PC-3 (cell line): ENCODE results near the gene ZNF469. TPM values are rescaled to one million over a fixed set of nuclear protein-coding genes. Genes with fewer than 3 reads are reported as not detected.

Source experiments
- ATAC-seq: fragments of 200-7000 bp; cut with Tn5 transposase; 2 replicates; pipeline ENCODE4 v1.9.1; 2020; ENCODE audit warnings: mild to moderate bottlenecking, moderate library complexity
- BruUV-seq: library from RNA; stranded (reverse); fragments of 400-500 nt; replicated peaks from 2 replicates; lab custom pipeline; 2021; lab: Mats Ljungman, UMichigan
- CTCF ChIA-PET: fragments of 300-600 bp; sonication (Branson Sonifier 250); formaldehyde crosslinking; loops from one replicate; lab custom pipeline; 2022; ENCODE audit warnings: antibody characterized with exemption; lab: Charles Lee
- POLR2A ChIA-PET: fragments of 300-600 bp; sonication (Branson Sonifier 250); formaldehyde crosslinking; loops from one replicate; lab custom pipeline; 2022; ENCODE audit warnings: antibody characterized with exemption; ENCODE audit not compliant: unreplicated experiment; lab: Charles Lee
- DNase-seq: peaks from one replicate; pipeline ENCODE4 v3.0.0-alpha.2; 2015
- H2AFZ ChIP-seq: fragments of 300-600 bp; sonication (generic); 2 replicates; pipeline ENCODE4 v1.6.0; 2016; ENCODE audit warnings: antibody characterized with exemption, low read length
- H3F3A ChIP-seq: fragments of 300-600 bp; sonication (generic); one replicate; pipeline ENCODE4 v1.6.0; 2017; ENCODE audit warnings: antibody characterized with exemption, low read length, control low read depth, mild to moderate bottlenecking; ENCODE audit not compliant: unreplicated experiment
- H3K27ac ChIP-seq: fragments of 300-600 bp; sonication (generic); 2 replicates; pipeline ENCODE4 v1.5.1; 2016; ENCODE audit warnings: mild to moderate bottlenecking, low read length
- H3K27me3 ChIP-seq: fragments of 300-600 bp; sonication (generic); 2 replicates; pipeline ENCODE4 v1.6.1; 2016; ENCODE audit warnings: low read length, mixed read lengths
- H3K36me3 ChIP-seq: fragments of 300-600 bp; sonication (generic); 2 replicates; pipeline ENCODE4 v1.6.1; 2016; ENCODE audit warnings: low read depth, mixed run types, low read length, mixed read lengths
- H3K4me1 ChIP-seq: fragments of 300-600 bp; sonication (generic); 2 replicates; pipeline ENCODE4 v1.5.1; 2016; ENCODE audit warnings: low read length; ENCODE audit not compliant: insufficient read depth
- H3K4me2 ChIP-seq: fragments of 300-600 bp; sonication (generic); 2 replicates; pipeline ENCODE4 v1.6.0; 2016; ENCODE audit warnings: low read length
- H3K4me3 ChIP-seq: fragments of 300-600 bp; sonication (generic); 2 replicates; pipeline ENCODE4 v1.5.1; 2016; ENCODE audit warnings: mild to moderate bottlenecking, low read length, mixed read lengths
- H3K79me2 ChIP-seq: fragments of 300-600 bp; sonication (generic); 2 replicates; pipeline ENCODE4 v1.6.1; 2017; ENCODE audit warnings: low read length, mixed read lengths
- H3K9ac ChIP-seq: fragments of 300-600 bp; sonication (generic); 2 replicates; pipeline ENCODE4 v1.6.0; 2016; ENCODE audit warnings: mild to moderate bottlenecking, low read length
- H3K9me2 ChIP-seq: fragments of 300-600 bp; sonication (generic); replicated peaks from 2 replicates; pipeline ENCODE4 v1.6.1; 2016; ENCODE audit warnings: mixed run types, low read length, mixed read lengths
- H3K9me3 ChIP-seq: fragments of 300-600 bp; sonication (generic); 2 replicates; pipeline ENCODE4 v1.6.1; 2016; ENCODE audit warnings: low read length, mixed read lengths
- H4K20me1 ChIP-seq: fragments of 300-600 bp; sonication (generic); 2 replicates; pipeline ENCODE4 v1.6.1; 2016; ENCODE audit warnings: low read length, mixed read lengths
- EZH2 ChIP-seq: fragments of 300-600 bp; sonication (generic); IDR thresholded peaks from one replicate; pipeline ENCODE4 v1.6.1; 2017; ENCODE audit warnings: antibody characterized with exemption, mild to moderate bottlenecking, low read length; ENCODE audit not compliant: unreplicated experiment
- EZH2phosphoT487 ChIP-seq: fragments of 300-600 bp; sonication (generic); IDR thresholded peaks from 2 replicates; pipeline ENCODE4 v1.6.1; 2018; ENCODE audit warnings: mild to moderate bottlenecking, antibody characterized with exemption, low read length, borderline replicate concordance
- intact Hi-C: fragments of 100-400 bp; cut with micrococcal nuclease; formaldehyde crosslinking; loops from 2 replicates; pipeline ENCODE4 v1.9.0; 2023
- total RNA-seq: library from RNA; depleted of rRNA; stranded (reverse); fragments of >200 nt; gene quantifications from 2 replicates; pipeline ENCODE4 v1.2.3, GENCODE V29; 2014
- TF ChIP-seq, protein P1 (sequence below): fragments of 300-600 bp; sonication (generic); conservative IDR thresholded peaks from 2 replicates; pipeline ENCODE4 v1.5.1; 2017; ENCODE audit warnings: antibody characterized with exemption, low read depth, mild to moderate bottlenecking, low read length

ZNF469 gene
- total RNA-seq, 1 experiment from 2014 or later = 3.1 TPM

DNA sequence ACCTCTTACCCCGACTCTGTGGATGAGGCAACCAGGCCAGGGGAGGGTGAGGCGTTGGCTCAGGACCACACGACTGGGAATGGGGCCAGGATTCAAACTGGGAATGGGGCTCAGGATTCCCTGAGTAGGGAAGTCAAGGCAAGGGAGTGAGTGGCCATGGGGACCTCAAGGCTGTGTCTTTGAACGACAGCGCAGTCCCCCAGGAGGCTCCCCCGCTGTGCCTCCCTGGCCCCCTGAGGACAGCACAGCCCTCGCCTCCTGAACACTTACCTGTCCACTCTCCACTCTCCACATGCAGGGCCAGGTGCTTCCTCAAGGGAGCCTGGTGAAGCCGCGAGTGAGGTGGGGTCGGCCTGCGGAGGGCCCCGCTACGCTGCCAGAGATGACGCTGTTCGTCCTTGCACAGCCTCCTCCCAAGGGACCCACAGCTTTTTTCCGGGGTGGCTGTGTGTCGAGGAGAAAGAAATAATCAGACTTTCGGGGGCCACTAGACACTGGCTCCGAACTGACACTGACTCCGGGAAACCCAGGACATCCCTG is 6.9 kb downstream of the ZNF469 start:
- Histone ChIP-seq H3K79me2 (peaks cover 62% of the 10 kb centered on the region), H3K27ac (no peak overlapping the region), H3K27me3 (no peaks in the 10 kb centered on the region), H3K9me3 (no peaks in the 10 kb centered on the region), H3K4me2 (no peak overlapping the region), H3K4me1 (peaks cover 16% of the 10 kb centered on the region), H3K9ac (no peak overlapping the region), H3F3A (no peaks in the 10 kb centered on the region), H3K9me2 (no peaks in the 10 kb centered on the region), H4K20me1 (no peaks in the 10 kb centered on the region), H2AFZ (no peak overlapping the region), H3K36me3 (no peaks in the 10 kb centered on the region), H3K4me3 (no peak overlapping the region)
- DNase-seq (no peak), ATAC-seq (no peak)
- CTCF ChIA-PET = no interaction called here
- POLR2A ChIA-PET = no interaction called here
- no TSS peak for BruUV-seq
- intact Hi-C loops = loop anchor here (10.0 kb wide), 1 partner anchor 55 kb away; no protein-coding TSS in a partner anchor
- TF ChIP-seq, protein P1, sequence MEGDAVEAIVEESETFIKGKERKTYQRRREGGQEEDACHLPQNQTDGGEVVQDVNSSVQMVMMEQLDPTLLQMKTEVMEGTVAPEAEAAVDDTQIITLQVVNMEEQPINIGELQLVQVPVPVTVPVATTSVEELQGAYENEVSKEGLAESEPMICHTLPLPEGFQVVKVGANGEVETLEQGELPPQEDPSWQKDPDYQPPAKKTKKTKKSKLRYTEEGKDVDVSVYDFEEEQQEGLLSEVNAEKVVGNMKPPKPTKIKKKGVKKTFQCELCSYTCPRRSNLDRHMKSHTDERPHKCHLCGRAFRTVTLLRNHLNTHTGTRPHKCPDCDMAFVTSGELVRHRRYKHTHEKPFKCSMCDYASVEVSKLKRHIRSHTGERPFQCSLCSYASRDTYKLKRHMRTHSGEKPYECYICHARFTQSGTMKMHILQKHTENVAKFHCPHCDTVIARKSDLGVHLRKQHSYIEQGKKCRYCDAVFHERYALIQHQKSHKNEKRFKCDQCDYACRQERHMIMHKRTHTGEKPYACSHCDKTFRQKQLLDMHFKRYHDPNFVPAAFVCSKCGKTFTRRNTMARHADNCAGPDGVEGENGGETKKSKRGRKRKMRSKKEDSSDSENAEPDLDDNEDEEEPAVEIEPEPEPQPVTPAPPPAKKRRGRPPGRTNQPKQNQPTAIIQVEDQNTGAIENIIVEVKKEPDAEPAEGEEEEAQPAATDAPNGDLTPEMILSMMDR = no peak
- no peak for TF ChIP-seq EZH2
- TF ChIP-seq EZH2phosphoT487 = no peak

DNA sequence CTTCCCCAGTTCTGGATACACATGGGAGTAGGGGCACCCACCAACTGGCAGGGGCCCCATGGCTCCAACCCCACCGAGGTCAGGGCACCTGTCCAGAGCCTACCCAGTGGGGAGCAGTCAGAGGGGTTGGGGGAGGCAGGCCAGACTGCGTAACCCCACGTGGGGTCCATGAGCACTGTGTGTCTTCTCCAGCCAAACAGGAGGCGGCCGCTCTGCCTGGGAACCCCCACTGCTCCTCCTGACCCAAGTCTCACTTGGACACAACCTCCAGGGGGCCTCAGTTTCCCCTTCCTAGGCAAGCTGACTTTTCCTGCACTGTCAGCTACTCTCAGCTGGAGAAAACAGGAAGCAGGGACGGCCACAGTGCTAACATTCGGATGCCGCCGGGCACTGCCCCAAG is 7.5 kb downstream of the ZNF469 start:
- peaks cover 56% of the 10 kb centered on the region for H3K79me2 ChIP-seq
- no peak overlapping the region for H2AFZ ChIP-seq
- H3K4me1 ChIP-seq = peaks cover 16% of the 10 kb centered on the region
- ChIA-PET POLR2A (no interaction called here), CTCF (no interaction called here)
- H3F3A ChIP-seq = no peaks in the 10 kb centered on the region
- H3K4me3 ChIP-seq = no peak overlapping the region
- DNase-seq (no peak), ATAC-seq (no peak)
- TF ChIP-seq EZH2 = no peak
- TF ChIP-seq, protein P1 = no peak
- TF ChIP-seq EZH2phosphoT487 = no peak
- H3K4me2 ChIP-seq = no peak overlapping the region
- no peaks in the 10 kb centered on the region for H3K9me2 ChIP-seq
- H4K20me1 ChIP-seq = no peaks in the 10 kb centered on the region
- H3K27me3 ChIP-seq = no peaks in the 10 kb centered on the region
- H3K36me3 ChIP-seq = no peaks in the 10 kb centered on the region
- no peaks in the 10 kb centered on the region for H3K9me3 ChIP-seq
- no TSS peak for BruUV-seq
- intact Hi-C loops = no loop called here
- H3K9ac ChIP-seq = no peak overlapping the region
- no peak overlapping the region for H3K27ac ChIP-seq

DNA sequence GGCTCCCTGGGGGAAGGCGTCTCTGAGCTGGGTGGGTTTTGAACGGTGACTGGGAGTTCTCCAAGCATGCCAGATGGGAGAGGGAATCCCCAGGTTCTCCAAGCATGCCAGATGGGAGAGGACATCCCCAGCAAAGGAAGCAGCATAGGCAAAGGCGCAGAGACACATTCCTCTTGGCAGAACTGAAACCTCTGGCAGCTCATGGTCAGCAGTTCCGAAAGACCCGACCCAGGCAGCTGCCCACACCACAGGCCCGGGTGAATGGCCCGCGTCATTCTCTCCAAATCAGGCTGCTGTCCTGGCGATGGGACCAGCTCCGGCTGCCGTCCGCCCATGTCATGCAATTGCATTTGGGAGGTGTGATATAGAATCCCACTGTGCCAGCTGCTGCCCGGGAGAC is 8.0 kb downstream of the ZNF469 start:
- TF ChIP-seq EZH2 = no peak
- no peak for TF ChIP-seq EZH2phosphoT487
- TF ChIP-seq, protein P1 = no peak
- Histone ChIP-seq H3K9me2 (no peaks in the 10 kb centered on the region), H3K9me3 (no peaks in the 10 kb centered on the region), H3K4me3 (no peak overlapping the region), H3F3A (no peaks in the 10 kb centered on the region), H3K4me2 (no peak overlapping the region), H3K36me3 (no peaks in the 10 kb centered on the region), H3K27me3 (no peaks in the 10 kb centered on the region), H3K4me1 (peaks cover 16% of the 10 kb centered on the region), H3K9ac (no peak overlapping the region), H4K20me1 (no peaks in the 10 kb centered on the region), H2AFZ (no peak overlapping the region), H3K27ac (no peak overlapping the region), H3K79me2 (peaks cover 52% of the 10 kb centered on the region)
- no TSS peak for BruUV-seq
- intact Hi-C loops = no loop called here
- ATAC-seq = no peak
- CTCF ChIA-PET = no interaction called here
- no peak for DNase-seq
- POLR2A ChIA-PET = no interaction called here
